ENCODE results near the gene CMSS1. TPM values are rescaled to one million over a fixed set of nuclear protein-coding genes. Genes with fewer than 3 reads are reported as not detected.
A peak's percentile ranks its signal among the peaks of the same experiment; 100 is the strongest.

Gene CMSS1
- total RNA-seq, 1 experiment from 2014 or later: 63.7 TPM

DNA sequence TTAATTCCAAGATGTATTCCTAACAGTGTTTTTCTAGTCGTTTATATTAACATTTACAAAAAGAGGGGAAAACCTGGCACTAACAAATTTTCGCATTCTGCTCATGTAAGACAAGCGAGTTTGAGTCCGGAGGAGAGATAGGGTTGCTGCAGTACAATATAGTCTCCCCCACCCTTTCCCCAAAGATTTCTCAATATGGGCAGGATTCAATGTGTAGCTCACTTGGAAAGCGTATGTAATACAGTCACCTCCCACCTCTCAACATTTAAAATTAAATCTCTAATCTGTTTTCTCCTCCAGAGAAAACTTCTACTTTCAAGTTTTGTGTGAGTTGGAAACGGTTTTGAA is 57.9 kb downstream of the CMSS1 start:
- no peak for DNase-seq (ENCODE audit: low read depth)

DNA sequence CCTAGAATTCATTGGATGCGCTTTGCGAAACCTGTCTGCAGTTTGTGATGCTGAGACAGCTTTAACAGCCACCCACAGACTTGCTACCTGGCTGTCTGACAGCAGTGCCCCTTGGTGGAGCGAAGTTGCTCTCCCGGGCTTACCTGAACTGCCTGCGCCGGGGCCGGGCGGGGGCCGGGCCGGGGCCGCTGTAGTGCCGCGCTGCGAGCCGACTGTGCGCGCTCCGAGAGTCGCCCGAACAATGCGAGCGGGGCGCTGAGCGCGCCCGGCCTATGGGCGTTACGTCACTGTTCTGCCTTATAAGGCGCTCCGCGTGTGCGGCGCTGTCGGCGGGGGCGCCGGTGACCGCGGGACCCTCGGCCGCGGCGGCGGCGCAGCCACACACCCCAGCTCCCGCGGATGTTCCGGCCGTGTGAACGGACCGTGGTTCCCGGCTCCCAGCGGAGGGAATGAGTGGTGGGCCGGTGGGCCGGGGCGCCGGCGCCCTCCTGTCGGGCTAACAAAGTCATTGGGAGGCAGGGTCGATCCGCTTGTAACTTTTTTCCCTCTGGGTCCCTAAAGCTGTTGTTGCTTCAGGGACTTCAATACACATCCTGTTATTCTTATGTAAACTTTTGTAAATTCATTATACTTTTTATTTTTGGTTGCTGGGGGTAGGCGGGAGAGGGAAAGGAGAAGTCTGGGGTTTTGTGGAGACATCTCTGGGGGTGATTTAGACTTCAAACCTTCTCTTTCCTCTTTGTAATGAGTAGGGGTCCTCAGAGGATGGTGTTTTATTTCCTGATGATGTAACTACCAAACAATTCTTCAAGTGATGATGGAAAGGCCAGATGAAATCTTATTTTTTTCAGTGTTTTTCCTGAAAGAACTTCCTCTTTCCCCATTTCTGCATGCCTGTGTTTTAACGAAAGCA is 58.5 kb downstream of the CMSS1 start:
- DNase-seq (ENCODE audit: low read depth): no peak

DNA sequence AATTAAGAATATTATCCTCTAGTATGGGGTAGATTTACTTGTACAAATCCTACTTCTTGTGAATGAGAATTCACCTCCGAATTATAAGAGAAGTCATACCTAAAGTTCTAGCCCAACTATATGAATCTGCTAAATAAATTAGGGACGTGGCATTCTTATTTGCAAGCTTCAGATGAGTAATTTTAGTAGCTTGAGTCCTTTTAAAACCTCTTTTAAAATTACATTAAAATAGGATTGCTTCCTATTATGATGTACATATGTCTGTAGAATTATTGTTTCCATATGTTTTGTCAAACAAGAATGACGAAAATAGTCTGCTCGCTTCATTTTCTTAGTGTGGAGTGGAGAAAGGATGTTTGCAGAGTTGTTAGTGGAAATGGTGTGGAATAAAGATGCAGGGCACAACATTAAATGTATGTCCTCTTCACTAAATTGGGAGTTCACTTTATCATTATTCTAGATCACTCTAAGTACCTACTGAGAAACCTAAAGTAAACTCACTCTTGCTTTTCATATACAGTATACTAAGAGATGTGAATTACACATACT is 59.4 kb downstream of the CMSS1 start:
- DNase-seq (ENCODE audit: low read depth): no peak

DNA sequence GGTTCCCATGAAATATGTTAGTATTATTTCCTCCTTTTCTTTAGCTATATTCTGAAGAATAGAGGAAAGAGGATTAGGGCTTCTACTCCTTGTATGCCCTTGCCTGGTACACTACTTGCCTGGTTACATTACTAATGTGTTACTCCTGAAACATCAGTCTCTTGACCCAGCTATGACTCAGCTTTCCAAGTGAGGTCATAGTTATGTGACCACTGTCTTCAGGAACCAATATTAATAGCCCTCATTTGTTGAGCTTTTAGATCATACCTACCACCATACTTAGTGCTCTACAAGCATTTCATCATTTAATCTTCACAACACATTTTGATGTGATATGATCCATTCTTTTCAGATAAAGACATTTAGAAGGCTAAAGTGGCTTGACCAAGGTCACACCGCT is 60.3 kb downstream of the CMSS1 start:
- peak; percentile 77 for DNase-seq (ENCODE audit: low read depth)

DNA sequence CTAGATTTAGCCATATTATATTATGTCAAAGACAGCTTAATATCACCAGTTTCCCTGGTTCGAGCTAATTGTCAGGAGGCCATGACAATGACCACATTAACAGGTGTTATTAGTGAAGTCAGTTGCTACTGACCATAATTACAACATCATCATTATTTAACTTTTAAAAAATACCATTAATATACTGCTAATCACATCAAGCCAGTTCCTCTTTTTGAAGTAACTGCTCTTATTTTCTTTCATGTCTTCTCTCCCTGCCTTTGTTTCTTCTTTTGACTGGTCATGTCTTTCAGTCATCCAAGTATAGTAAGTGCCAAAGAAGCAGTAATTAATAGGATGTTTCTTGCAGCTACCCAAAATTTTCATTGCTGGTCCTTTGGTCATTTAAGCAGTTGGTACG is 61.6 kb downstream of the CMSS1 start:
- DNase-seq (ENCODE audit: low read depth): no peak

DNA sequence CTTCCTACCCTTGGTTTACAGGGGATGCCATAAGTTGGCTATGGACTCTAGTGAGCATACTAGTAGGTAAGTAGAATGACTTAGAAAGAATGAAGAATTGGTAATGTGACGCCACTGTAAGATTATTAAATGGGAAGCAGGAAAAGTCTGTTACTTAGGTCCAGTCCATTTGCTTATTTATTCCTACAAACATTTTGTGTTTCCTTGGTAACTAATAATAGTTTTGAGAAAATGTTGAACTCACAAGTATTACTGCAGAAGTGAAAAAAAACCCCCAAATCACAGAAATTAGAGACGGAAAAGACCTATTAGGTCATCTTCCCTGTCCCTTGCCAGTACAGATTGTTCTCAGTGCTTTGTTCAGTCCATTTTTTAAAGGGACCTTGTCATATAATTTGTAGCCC is 63.5 kb downstream of the CMSS1 start:
- no peak for DNase-seq (ENCODE audit: low read depth)

DNA sequence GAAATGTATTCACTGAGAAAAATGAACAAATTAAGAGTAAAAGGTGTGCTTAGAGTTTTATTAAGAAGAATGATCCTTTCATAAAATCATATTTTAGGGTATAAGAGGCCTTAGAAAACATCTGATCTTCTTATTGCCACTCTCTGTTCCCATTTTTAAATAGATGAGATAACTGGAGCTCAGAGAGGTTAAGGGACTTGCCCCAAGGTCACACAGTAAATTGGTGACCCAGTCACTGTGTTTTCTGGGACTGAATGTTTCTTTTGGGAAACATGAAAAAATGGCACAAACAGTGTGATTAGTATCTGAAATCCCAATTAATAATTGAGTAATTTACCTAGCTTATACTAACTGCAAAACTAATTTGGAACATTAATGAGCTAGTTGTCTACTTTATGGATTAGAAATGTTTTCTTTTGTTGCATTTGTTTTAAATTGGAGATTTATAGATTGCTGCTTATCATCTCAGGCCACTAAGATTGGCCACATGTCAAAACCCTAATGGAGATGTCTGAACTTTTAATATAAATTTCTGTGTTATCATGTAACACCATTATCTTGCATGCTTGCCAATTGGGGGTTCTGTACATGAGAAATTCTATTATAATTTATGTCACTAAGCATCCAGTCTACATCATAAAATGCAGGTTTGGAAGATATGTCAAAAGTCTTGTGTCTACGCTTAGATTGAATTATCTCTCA is 64.9 kb downstream of the CMSS1 start:
- no peak for DNase-seq (ENCODE audit: low read depth)

DNA sequence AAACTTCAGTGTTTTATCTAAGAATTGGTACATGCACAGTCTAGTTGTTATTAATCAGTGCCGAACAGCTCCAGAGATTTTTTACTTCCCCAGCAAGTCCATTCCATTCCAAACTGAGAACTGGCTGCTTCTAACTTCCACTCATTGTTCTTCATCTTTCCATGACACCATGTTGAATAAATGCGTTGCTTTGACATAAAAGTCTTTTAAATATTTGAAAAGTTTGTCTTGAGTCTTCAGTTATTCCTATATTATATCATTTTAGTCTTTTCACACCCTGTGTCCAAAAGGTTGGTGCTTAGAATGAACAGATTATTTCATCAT is 65.4 kb downstream of the CMSS1 start:
- DNase-seq (ENCODE audit: low read depth): no peak

DNA sequence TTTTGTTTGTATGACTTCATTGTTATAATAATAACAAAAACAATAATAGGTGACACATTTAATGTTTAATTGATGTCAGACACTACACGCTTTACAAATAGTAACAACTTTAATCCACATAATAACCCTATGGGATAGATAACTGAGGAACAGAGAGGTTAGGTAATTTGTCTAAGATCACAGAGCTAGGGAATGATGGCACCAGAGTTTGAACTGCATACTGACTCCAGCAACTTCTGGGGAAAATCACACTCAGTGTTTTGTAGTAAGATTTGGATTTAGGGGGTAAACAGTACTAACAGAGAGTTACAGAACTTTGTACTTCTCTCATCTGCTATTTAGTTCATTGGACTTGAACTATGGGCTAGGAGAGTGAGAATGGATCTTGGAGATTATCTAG is 66.0 kb downstream of the CMSS1 start:
- DNase-seq (ENCODE audit: low read depth): no peak

DNA sequence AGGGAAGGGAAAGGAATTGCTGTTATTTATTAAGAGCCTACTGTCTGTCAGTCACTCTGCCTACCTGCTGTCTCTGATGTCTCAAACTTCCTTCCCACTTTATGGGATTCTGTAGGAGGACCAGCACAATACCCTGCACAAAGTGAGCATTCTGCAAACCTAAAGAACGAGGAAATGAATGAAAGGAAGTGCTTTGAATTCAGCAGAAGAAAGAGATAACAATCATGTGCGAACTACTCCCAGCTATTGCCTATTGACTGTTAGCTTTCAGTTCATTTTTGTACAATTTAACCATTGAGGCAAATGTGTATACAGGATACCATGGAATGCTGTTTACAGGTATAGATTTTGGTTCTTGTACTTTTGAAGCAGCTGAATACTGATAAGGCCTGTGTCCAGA is 66.8 kb downstream of the CMSS1 start:
- no peak for DNase-seq (ENCODE audit: low read depth)

DNA sequence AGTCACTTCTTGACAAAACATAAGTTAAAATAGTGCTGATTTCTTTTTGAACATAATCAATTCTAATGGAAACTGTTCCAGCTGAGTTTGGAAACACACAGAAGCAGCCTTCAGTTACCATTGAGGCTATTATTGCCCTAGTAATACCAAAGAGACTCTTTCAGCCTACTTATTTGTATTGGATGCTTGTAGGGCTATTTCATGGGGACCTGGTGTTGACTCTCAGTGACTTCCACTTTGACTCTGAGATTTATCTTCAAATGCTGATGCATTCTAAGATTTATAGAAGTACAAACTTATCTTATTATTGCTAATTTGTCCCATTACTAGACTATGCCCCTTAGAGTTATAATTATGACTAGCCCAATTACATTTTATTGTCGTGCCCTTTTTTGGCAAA is 67.4 kb downstream of the CMSS1 start:
- DNase-seq (ENCODE audit: low read depth): no peak

DNA sequence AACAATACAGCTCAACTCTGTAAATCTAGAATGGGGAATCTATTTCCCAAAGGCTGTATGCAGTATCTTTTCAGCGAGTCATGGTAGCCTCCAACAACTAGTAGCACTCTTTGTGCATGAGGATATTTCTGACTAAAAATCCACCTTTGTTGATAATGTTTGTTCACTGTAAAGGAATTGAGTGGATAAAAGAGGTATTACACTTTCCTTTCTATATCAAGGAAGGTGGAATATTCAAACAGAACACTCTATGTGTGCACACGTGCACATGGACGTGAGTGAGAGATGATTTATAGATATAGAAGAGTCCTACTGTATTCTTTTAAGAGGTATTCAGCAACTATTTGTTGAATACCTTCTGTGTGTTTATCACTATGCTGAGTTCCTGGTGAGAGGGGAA is 68.2 kb downstream of the CMSS1 start:
- no peak for DNase-seq (ENCODE audit: low read depth)

DNA sequence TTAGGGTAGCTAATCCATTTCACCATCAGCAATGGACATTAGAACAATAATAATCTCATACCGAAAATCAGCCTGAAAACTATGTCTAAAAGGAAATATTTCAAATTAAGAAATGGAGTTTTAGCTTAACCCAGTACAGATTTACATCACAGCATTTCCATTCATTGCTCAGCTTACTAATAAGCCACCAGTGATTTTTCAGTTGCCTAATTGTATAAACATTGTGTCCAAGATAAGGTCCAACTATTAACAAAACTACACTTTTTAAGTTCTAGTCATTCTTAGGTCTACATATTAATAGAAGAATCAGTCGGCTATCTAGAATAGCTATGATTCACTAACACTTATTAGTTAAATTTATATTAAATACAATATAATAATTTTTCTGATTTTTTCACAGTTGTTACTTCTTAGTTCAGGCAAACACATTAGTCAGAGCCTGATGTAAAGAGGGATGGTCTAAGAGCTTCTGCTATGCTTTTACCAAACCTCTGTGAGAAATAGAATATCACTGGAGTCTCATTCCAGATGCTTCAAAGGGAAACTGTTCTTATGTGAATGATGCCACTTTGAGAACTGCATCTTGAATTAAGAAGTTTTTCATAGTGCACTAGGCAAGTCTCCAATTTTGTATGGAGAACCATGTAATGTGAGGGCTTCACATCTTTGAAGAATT is 74.1 kb downstream of the CMSS1 start:
- no peak for DNase-seq (ENCODE audit: low read depth)

DNA sequence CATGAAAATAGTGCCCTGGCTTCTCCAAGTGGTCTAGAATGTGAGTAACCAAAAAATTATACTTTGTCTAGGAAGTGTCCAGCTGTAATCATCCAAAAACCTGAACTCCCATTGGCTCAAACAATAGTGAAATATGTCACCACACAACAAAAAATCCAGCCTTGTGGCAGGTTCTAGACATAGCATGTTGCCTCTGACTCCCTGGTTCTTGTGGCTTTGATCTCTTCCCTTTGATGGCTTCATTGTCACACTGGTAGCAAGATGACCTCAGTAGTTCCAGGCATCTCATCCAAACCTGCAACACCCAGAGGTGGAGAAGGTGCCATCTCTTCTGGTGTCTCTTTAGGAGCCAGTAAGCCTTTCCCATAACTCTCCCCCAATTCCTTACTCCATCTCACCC is 74.7 kb downstream of the CMSS1 start:
- DNase-seq (ENCODE audit: low read depth): no peak

DNA sequence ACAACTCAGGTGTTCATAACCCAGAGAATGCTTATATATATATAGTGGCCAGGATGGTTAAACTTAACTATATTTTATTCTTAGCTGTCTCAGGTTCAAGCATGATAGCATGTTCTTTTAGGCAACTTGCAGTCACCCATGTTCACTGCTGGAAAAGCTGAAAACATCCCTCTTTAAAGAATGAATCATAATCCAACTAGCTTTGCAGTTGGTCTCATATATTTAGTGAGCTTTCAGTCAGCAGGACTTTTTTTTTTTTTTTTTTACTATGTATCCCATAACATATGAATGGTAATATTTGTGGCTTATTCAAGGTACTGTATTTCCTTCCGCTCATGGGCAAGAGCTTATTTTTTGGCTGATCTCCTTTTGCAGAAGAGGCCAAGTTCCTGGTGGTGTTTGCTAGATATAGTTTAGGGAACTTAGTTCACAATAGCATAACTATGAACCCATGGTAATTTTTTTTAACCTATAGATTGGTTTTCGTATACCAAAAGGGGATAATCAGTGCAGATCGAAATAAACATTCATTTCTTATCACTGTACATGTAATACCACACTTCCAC is 77.6 kb downstream of the CMSS1 start:
- DNase-seq (ENCODE audit: low read depth): no peak

DNA sequence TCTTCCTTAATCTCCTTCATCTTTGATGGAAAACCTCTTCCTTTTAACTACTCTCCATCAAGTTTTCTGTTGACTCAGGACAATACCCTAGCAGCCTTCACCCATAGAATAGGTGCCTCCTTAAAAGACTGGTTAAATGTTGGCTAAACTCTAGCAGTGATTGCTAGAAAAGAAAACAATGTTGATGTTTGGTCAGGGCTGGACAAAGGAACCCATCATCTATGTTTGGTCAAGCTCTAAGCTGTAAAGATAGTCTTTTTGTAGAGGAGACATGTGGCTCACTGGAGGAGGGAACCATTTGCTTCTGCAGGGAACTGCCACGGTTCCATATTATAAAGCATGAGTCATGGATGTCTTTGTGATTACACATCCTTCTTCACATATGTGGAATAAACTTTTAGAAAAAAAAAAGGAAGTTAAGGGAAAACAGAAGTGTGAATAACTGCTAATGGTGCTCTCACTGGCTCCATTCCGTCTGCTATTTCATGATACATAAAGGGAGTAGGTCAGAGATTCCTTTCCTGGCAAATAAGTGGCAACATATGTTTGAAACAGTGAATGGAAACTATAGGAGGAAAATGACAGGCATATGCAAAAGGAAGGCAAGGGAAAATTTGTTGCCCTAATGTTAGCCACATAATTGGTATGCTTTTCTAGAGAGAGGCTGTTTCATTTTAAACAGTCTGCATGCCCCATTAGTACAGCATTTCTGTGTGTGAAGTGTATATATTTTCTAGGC is 78.2 kb downstream of the CMSS1 start:
- peak; percentile 94 for DNase-seq (ENCODE audit: low read depth)

DNA sequence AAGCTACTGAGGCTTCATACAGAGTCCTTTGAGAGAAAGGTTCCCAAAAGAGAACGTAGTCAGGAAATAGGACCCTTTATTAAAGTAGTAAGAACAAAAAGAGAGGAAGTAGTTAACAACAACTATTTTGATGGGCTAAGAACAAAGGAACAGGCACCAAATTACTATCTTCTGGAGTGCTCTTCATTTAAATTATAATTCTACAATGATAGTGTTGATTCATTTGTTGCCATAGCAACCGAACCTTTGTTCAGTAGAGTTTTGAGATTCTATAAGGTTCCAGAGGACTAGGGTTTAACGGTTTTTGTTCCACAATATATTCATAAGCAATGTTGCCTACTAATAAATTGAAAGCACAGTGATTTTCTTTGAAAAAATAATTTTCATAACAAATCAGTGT is 78.8 kb downstream of the CMSS1 start:
- peak; percentile 26 for DNase-seq (ENCODE audit: low read depth)

DNA sequence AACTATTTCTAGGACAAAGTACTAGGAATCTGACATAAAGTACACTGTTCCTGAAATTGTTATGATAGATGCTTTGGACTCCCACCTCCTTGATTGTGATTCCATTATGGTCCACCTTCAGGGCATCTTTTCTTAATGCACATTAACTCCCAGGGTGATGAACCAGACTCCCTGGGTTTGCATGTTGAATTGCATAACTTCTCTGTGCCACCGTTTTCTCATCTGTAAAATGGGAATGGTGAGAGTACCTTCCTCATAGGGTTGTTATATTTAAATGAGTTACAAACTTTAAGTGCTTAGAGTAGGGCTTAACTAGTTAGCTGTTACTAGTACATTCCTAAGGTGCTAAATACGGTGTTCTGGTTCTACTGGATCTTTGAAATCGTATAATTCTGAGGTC is 81.9 kb downstream of the CMSS1 start:
- DNase-seq (ENCODE audit: low read depth): no peak

DNA sequence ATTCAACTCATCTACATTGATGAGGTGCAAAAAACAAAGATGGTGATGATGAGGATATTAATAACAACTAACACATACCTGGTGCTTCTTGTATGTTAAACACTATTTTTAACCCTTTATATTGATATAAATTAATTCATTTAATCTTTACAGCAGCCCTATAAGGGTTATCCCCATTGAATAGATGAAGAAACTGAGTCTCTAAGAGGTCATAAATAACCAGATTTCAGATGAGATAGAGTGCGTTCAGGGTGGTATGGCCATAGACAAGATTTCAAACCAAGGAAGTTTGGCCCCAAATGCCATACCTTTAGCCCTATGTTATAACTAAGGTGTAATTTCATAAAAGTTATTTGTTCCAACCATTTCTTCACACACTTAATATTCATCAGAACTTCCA is 82.6 kb downstream of the CMSS1 start:
- no peak for DNase-seq (ENCODE audit: low read depth)

DNA sequence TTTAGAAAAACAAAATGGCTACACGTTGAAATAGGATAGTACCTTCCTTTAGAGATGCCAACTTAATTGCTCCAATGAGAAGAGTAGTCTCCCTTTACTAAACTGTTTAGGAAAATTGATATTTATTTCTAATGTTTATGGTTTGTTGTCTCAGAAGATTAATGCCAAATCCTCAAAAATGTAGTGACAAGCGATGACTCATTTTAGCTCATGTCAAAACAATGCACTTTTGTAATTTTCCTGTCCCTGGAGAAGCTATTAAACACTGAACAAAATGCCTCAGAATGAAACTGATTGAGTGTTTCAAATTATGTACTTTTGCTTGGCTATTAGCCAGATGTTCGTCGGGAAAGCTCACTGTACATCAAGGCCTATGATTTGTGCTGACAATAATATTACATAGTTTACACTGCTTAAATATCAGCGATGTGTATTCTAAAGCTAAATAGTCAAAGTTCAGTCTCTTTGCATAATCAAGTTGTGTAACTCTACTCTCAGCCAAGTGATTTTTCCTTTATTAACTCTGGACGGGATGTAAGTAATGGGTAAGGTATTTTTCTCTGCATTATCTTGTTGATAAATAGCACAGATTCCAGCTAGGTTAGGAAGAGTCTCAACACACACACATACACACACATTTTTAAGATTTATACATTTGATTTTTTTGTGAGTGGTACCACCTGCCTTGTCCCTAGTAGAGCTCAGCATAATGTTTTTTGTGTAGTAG is 83.7 kb downstream of the CMSS1 start:
- DNase-seq (ENCODE audit: low read depth): peak; percentile 75

DNA sequence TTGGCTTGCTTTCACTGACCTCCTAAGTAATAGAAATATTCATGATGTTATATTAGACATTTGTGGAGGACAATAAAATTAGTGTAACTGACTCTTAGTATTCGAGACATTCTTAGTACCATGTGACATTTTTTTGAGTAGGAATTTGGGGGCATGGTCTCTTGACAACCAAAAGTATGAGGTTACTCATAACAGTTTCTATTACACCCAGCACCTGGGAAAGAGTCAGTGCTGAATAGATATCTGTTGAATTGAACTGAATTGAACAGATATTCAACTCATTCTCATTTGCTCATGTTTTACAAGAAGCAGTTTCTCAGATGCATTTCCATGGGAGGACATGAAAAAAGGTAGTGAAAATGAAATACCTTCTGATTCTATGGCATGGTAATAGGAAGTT is 84.4 kb downstream of the CMSS1 start:
- DNase-seq (ENCODE audit: low read depth): peak; percentile 48
